ENCODE measurements around the gene MDM2.

GRCh38 chr12:68769941-68770340 lies 38.0 kb upstream of the MDM2 start:
- TF ChIP-seq CTCF (conservative IDR thresholded peaks at IDR 0.05 in 1 of 2, IDR thresholded peaks at IDR 0.05 in 1 of 2; ENCODE audit: low read depth in 1 of 2, low read length in 2 of 2) (no peak), EZH2 (IDR thresholded peaks at IDR 0.05; ENCODE audit: low read length, missing control alignments) (no peak)
